ENCODE data around the gene ASTL. TPM values are rescaled to one million over a fixed set of nuclear protein-coding genes. Genes with fewer than 3 reads are reported as not detected.

The ASTL gene
- total RNA-seq, 1 donor from 2014 or later, result not detected

GRCh38 chr2:96123290-96123689 lies 15.0 kb downstream of the ASTL start:
- no peak for DNase-seq (ENCODE audit: low read depth)
- Histone ChIP-seq H3K27me3 (ENCODE audit: insufficient read depth, low read length) (peaks cover 34% of the 10 kb centered on the region), H3K36me3 (ENCODE audit: insufficient read depth, low read length) (no peaks in the 10 kb centered on the region), H4K20me1 (ENCODE audit: insufficient read depth, low read length) (no peaks in the 10 kb centered on the region), H3K4me1 (ENCODE audit: insufficient read depth, low read length) (no peaks in the 10 kb centered on the region), H3K79me2 (ENCODE audit: insufficient read depth, low read length) (no peaks in the 10 kb centered on the region), H3K9ac (ENCODE audit: low read length) (no peak overlapping the region), H3K4me2 (ENCODE audit: low read length) (no peak overlapping the region), H3K9me3 (ENCODE audit: insufficient read depth, low read depth, low read length) (no peaks in the 10 kb centered on the region), H3K4me3 (ENCODE audit: insufficient read depth, low read depth, low read length) (no peak overlapping the region), H3K27ac (ENCODE audit: low read depth, low read length) (no peak overlapping the region), H2AFZ (ENCODE audit: low read depth, low read length) (no peak overlapping the region)
- no peak for TF ChIP-seq EZH2 (IDR thresholded peaks at IDR 0.05; ENCODE audit: insufficient read depth, low read length)
- TF ChIP-seq, protein P1, sequence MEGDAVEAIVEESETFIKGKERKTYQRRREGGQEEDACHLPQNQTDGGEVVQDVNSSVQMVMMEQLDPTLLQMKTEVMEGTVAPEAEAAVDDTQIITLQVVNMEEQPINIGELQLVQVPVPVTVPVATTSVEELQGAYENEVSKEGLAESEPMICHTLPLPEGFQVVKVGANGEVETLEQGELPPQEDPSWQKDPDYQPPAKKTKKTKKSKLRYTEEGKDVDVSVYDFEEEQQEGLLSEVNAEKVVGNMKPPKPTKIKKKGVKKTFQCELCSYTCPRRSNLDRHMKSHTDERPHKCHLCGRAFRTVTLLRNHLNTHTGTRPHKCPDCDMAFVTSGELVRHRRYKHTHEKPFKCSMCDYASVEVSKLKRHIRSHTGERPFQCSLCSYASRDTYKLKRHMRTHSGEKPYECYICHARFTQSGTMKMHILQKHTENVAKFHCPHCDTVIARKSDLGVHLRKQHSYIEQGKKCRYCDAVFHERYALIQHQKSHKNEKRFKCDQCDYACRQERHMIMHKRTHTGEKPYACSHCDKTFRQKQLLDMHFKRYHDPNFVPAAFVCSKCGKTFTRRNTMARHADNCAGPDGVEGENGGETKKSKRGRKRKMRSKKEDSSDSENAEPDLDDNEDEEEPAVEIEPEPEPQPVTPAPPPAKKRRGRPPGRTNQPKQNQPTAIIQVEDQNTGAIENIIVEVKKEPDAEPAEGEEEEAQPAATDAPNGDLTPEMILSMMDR (IDR thresholded peaks at IDR 0.05; ENCODE audit: insufficient read depth, low read depth, low read length), result no peak
- H3K9me3 Mint-ChIP-seq (ENCODE audit: unreplicated experiment), result peaks cover 8% of the 10 kb centered on the region
- no peak overlapping the region for H3K4me3 Mint-ChIP-seq (ENCODE audit: unreplicated experiment)
- peaks cover 80% of the 10 kb centered on the region for H3K27me3 Mint-ChIP-seq (ENCODE audit: low read depth, unreplicated experiment)
- H3K4me1 Mint-ChIP-seq (ENCODE audit: low read depth, unreplicated experiment), result no peaks in the 10 kb centered on the region
- H3K36me3 Mint-ChIP-seq (ENCODE audit: low read depth, unreplicated experiment), result peaks cover 4% of the 10 kb centered on the region
- no peak overlapping the region for H3K27ac Mint-ChIP-seq (ENCODE audit: unreplicated experiment)
- no peak for FAIRE-seq

GRCh38 chr2:96122391-96122790 lies 15.9 kb downstream of the ASTL start:
- Mint-ChIP-seq H3K27ac (ENCODE audit: unreplicated experiment) (no peak overlapping the region), H3K4me1 (ENCODE audit: low read depth, unreplicated experiment) (no peaks in the 10 kb centered on the region), H3K9me3 (ENCODE audit: unreplicated experiment) (peaks cover 8% of the 10 kb centered on the region), H3K27me3 (ENCODE audit: low read depth, unreplicated experiment) (peaks cover 83% of the 10 kb centered on the region), H3K4me3 (ENCODE audit: unreplicated experiment) (no peak overlapping the region), H3K36me3 (ENCODE audit: low read depth, unreplicated experiment) (peaks cover 4% of the 10 kb centered on the region)
- Histone ChIP-seq H3K79me2 (ENCODE audit: insufficient read depth, low read length) (no peaks in the 10 kb centered on the region), H3K27me3 (ENCODE audit: insufficient read depth, low read length) (peaks cover 37% of the 10 kb centered on the region), H3K36me3 (ENCODE audit: insufficient read depth, low read length) (no peaks in the 10 kb centered on the region), H2AFZ (ENCODE audit: low read depth, low read length) (no peak overlapping the region), H3K4me2 (ENCODE audit: low read length) (no peak overlapping the region), H3K4me3 (ENCODE audit: insufficient read depth, low read depth, low read length) (no peak overlapping the region), H3K27ac (ENCODE audit: low read depth, low read length) (no peak overlapping the region), H3K9ac (ENCODE audit: low read length) (no peak overlapping the region), H3K9me3 (ENCODE audit: insufficient read depth, low read depth, low read length) (no peaks in the 10 kb centered on the region), H3K4me1 (ENCODE audit: insufficient read depth, low read length) (peaks cover under 1% of the 10 kb centered on the region), H4K20me1 (ENCODE audit: insufficient read depth, low read length) (no peaks in the 10 kb centered on the region)
- no peak for TF ChIP-seq EZH2 (IDR thresholded peaks at IDR 0.05; ENCODE audit: insufficient read depth, low read length)
- TF ChIP-seq, protein P1 (IDR thresholded peaks at IDR 0.05; ENCODE audit: insufficient read depth, low read depth, low read length), result no peak
- FAIRE-seq (no peak), DNase-seq (ENCODE audit: low read depth) (no peak)

- Mint-ChIP-seq H3K27me3 (ENCODE audit: low read depth, unreplicated experiment) (peaks cover 80% of the 10 kb centered on the region), H3K4me1 (ENCODE audit: low read depth, unreplicated experiment) (no peaks in the 10 kb centered on the region), H3K27ac (ENCODE audit: unreplicated experiment) (no peak overlapping the region), H3K4me3 (ENCODE audit: unreplicated experiment) (no peak overlapping the region), H3K36me3 (ENCODE audit: low read depth, unreplicated experiment) (peaks cover 4% of the 10 kb centered on the region), H3K9me3 (ENCODE audit: unreplicated experiment) (peaks cover 8% of the 10 kb centered on the region)
- Histone ChIP-seq H3K27ac (ENCODE audit: low read depth, low read length) (no peak overlapping the region), H3K4me1 (ENCODE audit: insufficient read depth, low read length) (peaks cover 2% of the 10 kb centered on the region), H3K9ac (ENCODE audit: low read length) (no peak overlapping the region), H3K36me3 (ENCODE audit: insufficient read depth, low read length) (no peaks in the 10 kb centered on the region), H4K20me1 (ENCODE audit: insufficient read depth, low read length) (no peaks in the 10 kb centered on the region), H3K79me2 (ENCODE audit: insufficient read depth, low read length) (no peaks in the 10 kb centered on the region), H3K27me3 (ENCODE audit: insufficient read depth, low read length) (peaks cover 36% of the 10 kb centered on the region), H3K4me2 (ENCODE audit: low read length) (no peak overlapping the region), H3K4me3 (ENCODE audit: insufficient read depth, low read depth, low read length) (no peak overlapping the region), H2AFZ (ENCODE audit: low read depth, low read length) (no peak overlapping the region), H3K9me3 (ENCODE audit: insufficient read depth, low read depth, low read length) (no peaks in the 10 kb centered on the region)
- FAIRE-seq (no peak), DNase-seq (ENCODE audit: low read depth) (no peak)
- TF ChIP-seq, protein P1 (IDR thresholded peaks at IDR 0.05; ENCODE audit: insufficient read depth, low read depth, low read length), result no peak
- TF ChIP-seq EZH2 (IDR thresholded peaks at IDR 0.05; ENCODE audit: insufficient read depth, low read length), result no peak
Measured at GRCh38 chr2:96121414-96121813, 16.9 kb downstream of the ASTL start.

Measured in astrocyte (in vitro differentiated cells and primary cell).